GM12878 (cell line): ENCODE results near the gene INPP5D. TPM values are rescaled to one million over a fixed set of nuclear protein-coding genes. Genes with fewer than 3 reads are reported as not detected.

Experiments
- BACH1 ChIP-seq: fragments of 450-650 bp; IDR thresholded peaks from 2 replicates; pipeline ENCODE4 v1.6.1; 2017; ENCODE audit warnings: mild to moderate bottlenecking, borderline replicate concordance
- CREB1 ChIP-seq: IDR thresholded peaks from 2 replicates; pipeline ENCODE4 v1.6.1; 2012; ENCODE audit warnings: low read depth, mild to moderate bottlenecking, inconsistent platforms
- E2F4 ChIP-seq: IDR thresholded peaks from 2 replicates; pipeline ENCODE4 v1.6.1; 2012; ENCODE audit warnings: low read depth, low read length, improper control_type of control experiment
- IRF3 ChIP-seq: fragments of 450-650 bp; IDR thresholded peaks from 2 replicates; pipeline ENCODE4 v1.6.1; 2014; ENCODE audit warnings: mild to moderate bottlenecking
- NR2C1 ChIP-seq: fragments of 450-650 bp; IDR thresholded peaks from 2 replicates; pipeline ENCODE4 v1.6.1; 2017; ENCODE audit warnings: antibody characterized with exemption, mild to moderate bottlenecking, moderate library complexity
- PML ChIP-seq: IDR thresholded peaks from 2 replicates; pipeline ENCODE4 v1.6.1; 2012; ENCODE audit warnings: low read length, inconsistent platforms
- RUNX3 ChIP-seq: IDR thresholded peaks from 2 replicates; pipeline ENCODE4 v1.6.1; 2012; ENCODE audit warnings: low read length, inconsistent platforms
- TAF1 ChIP-seq: IDR thresholded peaks from 2 replicates; pipeline ENCODE4 v1.6.1; 2011; ENCODE audit warnings: mild to moderate bottlenecking, low read depth, low read length, borderline replicate concordance
- YY1 ChIP-seq: IDR thresholded peaks from 2 replicates; pipeline ENCODE4 v1.6.1; 2011; ENCODE audit warnings: low read depth, mild to moderate bottlenecking, low read length
- ZNF622 ChIP-seq: fragments of 450-650 bp; IDR thresholded peaks from 2 replicates; pipeline ENCODE4 v1.6.1; 2017; ENCODE audit warnings: mild to moderate bottlenecking, inconsistent platforms
- polyA plus RNA-seq, 11 experiments: library from polyadenylated mRNA; depleted of rRNA in 4 of 11; unstranded in 6 of 11; stranded (reverse) in 5 of 11; fragments of >200 nt; fragmentation: Nextera tagmentation in 4 of 11; fragmentation: Illumina TruSeq in 1 of 11; extraction: Ambion mirVana in 4 of 11; extraction: Trizol in 1 of 11; gene quantifications; 1 replicate in 1 of 11; 2 replicates in 10 of 11; pipeline versions ENCODE4 v1.2.1 to v1.2.3, GENCODE V29; 2011 to 2016; ENCODE audit warnings: inconsistent platforms in 2 of 11, missing spikeins in 2 of 11, low read depth in 1 of 11
- total RNA-seq, 4 experiments: library from RNA; depleted of rRNA in 3 of 4; stranded (reverse); fragments of >200 nt in 3 of 4; fragmentation: Illumina TruSeq in 1 of 4; extraction: Trizol in 1 of 4; gene quantifications; 2 replicates each; pipeline versions ENCODE4 v1.2.1 to v1.2.3, GENCODE V29; 2013 to 2021
- TF ChIP-seq, protein P1 (sequence below): fragments of 450-650 bp; IDR thresholded peaks from 2 replicates; pipeline ENCODE4 v1.6.1; 2016; ENCODE audit warnings: mild to moderate bottlenecking, moderate library complexity, borderline replicate concordance
- TF ChIP-seq, protein P2 (sequence below): fragments of 450-650 bp; formaldehyde crosslinking; IDR thresholded peaks from 2 replicates; pipeline ENCODE4 v1.4.0; 2020; ENCODE audit warnings: mild to moderate bottlenecking, moderate library complexity
- TF ChIP-seq, protein P3 (sequence below): fragments of 450-650 bp; IDR thresholded peaks from 2 replicates; pipeline ENCODE4 v1.6.1; 2017; ENCODE audit warnings: mild to moderate bottlenecking, low read depth, inconsistent platforms; ENCODE audit not compliant: poor library complexity, severe bottlenecking

Gene INPP5D
- total and polyA plus RNA-seq, 10 of the 15 experiments (the other 5 are each of a cell fraction or from before 2014, with no cell fraction given): 11.8 to 139 (median 88.8) TPM

- TF ChIP-seq, protein P1, sequence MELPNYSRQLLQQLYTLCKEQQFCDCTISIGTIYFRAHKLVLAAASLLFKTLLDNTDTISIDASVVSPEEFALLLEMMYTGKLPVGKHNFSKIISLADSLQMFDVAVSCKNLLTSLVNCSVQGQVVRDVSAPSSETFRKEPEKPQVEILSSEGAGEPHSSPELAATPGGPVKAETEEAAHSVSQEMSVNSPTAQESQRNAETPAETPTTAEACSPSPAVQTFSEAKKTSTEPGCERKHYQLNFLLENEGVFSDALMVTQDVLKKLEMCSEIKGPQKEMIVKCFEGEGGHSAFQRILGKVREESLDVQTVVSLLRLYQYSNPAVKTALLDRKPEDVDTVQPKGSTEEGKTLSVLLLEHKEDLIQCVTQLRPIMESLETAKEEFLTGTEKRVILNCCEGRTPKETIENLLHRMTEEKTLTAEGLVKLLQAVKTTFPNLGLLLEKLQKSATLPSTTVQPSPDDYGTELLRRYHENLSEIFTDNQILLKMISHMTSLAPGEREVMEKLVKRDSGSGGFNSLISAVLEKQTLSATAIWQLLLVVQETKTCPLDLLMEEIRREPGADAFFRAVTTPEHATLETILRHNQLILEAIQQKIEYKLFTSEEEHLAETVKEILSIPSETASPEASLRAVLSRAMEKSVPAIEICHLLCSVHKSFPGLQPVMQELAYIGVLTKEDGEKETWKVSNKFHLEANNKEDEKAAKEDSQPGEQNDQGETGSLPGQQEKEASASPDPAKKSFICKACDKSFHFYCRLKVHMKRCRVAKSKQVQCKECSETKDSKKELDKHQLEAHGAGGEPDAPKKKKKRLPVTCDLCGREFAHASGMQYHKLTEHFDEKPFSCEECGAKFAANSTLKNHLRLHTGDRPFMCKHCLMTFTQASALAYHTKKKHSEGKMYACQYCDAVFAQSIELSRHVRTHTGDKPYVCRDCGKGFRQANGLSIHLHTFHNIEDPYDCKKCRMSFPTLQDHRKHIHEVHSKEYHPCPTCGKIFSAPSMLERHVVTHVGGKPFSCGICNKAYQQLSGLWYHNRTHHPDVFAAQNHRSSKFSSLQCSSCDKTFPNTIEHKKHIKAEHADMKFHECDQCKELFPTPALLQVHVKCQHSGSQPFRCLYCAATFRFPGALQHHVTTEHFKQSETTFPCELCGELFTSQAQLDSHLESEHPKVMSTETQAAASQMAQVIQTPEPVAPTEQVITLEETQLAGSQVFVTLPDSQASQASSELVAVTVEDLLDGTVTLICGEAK: peak; percentile 94
- peak; percentile 70; the same call in 1 of the 2 replicates for TF ChIP-seq TAF1
- peak; percentile 39; the same call in 1 of the 2 replicates for TF ChIP-seq IRF3
- TF ChIP-seq, protein P2, sequence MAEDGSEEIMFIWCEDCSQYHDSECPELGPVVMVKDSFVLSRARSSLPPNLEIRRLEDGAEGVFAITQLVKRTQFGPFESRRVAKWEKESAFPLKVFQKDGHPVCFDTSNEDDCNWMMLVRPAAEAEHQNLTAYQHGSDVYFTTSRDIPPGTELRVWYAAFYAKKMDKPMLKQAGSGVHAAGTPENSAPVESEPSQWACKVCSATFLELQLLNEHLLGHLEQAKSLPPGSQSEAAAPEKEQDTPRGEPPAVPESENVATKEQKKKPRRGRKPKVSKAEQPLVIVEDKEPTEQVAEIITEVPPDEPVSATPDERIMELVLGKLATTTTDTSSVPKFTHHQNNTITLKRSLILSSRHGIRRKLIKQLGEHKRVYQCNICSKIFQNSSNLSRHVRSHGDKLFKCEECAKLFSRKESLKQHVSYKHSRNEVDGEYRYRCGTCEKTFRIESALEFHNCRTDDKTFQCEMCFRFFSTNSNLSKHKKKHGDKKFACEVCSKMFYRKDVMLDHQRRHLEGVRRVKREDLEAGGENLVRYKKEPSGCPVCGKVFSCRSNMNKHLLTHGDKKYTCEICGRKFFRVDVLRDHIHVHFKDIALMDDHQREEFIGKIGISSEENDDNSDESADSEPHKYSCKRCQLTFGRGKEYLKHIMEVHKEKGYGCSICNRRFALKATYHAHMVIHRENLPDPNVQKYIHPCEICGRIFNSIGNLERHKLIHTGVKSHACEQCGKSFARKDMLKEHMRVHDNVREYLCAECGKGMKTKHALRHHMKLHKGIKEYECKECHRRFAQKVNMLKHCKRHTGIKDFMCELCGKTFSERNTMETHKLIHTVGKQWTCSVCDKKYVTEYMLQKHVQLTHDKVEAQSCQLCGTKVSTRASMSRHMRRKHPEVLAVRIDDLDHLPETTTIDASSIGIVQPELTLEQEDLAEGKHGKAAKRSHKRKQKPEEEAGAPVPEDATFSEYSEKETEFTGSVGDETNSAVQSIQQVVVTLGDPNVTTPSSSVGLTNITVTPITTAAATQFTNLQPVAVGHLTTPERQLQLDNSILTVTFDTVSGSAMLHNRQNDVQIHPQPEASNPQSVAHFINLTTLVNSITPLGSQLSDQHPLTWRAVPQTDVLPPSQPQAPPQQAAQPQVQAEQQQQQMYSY (CRISPR knock-in tag): no peak
- peak; percentile 99 for TF ChIP-seq CREB1
- TF ChIP-seq BACH1: no peak; the same call in 1 of the 2 replicates
- peak; percentile 36; the same call in 1 of the 2 replicates for TF ChIP-seq RUNX3
- no peak for TF ChIP-seq ZNF622
- TF ChIP-seq, protein P3, sequence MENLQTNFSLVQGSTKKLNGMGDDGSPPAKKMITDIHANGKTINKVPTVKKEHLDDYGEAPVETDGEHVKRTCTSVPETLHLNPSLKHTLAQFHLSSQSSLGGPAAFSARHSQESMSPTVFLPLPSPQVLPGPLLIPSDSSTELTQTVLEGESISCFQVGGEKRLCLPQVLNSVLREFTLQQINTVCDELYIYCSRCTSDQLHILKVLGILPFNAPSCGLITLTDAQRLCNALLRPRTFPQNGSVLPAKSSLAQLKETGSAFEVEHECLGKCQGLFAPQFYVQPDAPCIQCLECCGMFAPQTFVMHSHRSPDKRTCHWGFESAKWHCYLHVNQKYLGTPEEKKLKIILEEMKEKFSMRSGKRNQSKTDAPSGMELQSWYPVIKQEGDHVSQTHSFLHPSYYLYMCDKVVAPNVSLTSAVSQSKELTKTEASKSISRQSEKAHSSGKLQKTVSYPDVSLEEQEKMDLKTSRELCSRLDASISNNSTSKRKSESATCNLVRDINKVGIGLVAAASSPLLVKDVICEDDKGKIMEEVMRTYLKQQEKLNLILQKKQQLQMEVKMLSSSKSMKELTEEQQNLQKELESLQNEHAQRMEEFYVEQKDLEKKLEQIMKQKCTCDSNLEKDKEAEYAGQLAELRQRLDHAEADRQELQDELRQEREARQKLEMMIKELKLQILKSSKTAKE: no peak
- peak; percentile 81 for TF ChIP-seq YY1
- TF ChIP-seq NR2C1: peak; percentile 88
- TF ChIP-seq E2F4: peak; percentile 57
- TF ChIP-seq PML: peak; percentile 57; the same call in 1 of the 2 replicates
Observed at GRCh38 chr2:233251306-233252116, 191.4 kb downstream of the INPP5D start, which contains the start of gene ATG16L1 (continued).
